ENCODE results near the gene EXT2.

- no peak for TF ChIP-seq CTCF (IDR thresholded peaks at IDR 0.05)
- no peak for TF ChIP-seq POLR2A (IDR thresholded peaks at IDR 0.05)
These were observed 28.7 kb upstream of the EXT2 start for GRCh38 chr11:44066732-44067141.

Measured in testis (tissue), 2 donors.